Caco-2 (cell line): Measurements from ENCODE around the gene SRGAP1. TPM values are rescaled to one million over a fixed set of nuclear protein-coding genes. Genes with fewer than 3 reads are reported as not detected.
"Not testable (repeated sequence)": the region's sequence is repeated elsewhere in the genome, so short reads cannot be mapped to it uniquely, and the experiment has no call there.

ENCODE experiments used
- BruUV-seq: library from RNA; stranded (reverse); fragments of 400-500 nt; replicated peaks from 2 replicates; lab custom pipeline; 2021; lab: Mats Ljungman, UMichigan
- CTCF ChIA-PET: fragments of 300-600 bp; sonication (Branson Sonifier 250); formaldehyde crosslinking; loops from one replicate; lab custom pipeline; 2022; ENCODE audit warnings: antibody characterized with exemption; lab: Charles Lee
- POLR2A ChIA-PET: fragments of 300-600 bp; sonication (Branson Sonifier 250); formaldehyde crosslinking; loops from one replicate; lab custom pipeline; 2022; ENCODE audit warnings: antibody characterized with exemption; lab: Charles Lee
- DNase-seq, 2 experiments: peaks; one replicate each; pipeline versions ENCODE4 v3.0.0 to v3.0.0-alpha.2; 2020 to 2022
- H3K27me3 ChIP-seq: replicated peaks from 2 replicates; pipeline ENCODE4 v1.6.0; 2011; ENCODE audit warnings: low read length; ENCODE audit not compliant: control insufficient read depth, insufficient read depth
- H3K36me3 ChIP-seq: 2 replicates; pipeline ENCODE4 v1.5.1; 2011; ENCODE audit warnings: low read length; ENCODE audit not compliant: control insufficient read depth, insufficient read depth
- H3K4me1 ChIP-seq: fragments of 250-450 bp; sonication (Bioruptor Pico); 2 replicates; pipeline ENCODE4 v1.5.1; 2020; ENCODE audit warnings: mild to moderate bottlenecking
- H3K4me3 ChIP-seq: 2 replicates; pipeline ENCODE4 v1.5.1; 2011; ENCODE audit warnings: low read depth, mild to moderate bottlenecking, control low read depth, low read length
- H3K9me3 ChIP-seq: fragments of 250-450 bp; sonication (Bioruptor Pico); 2 replicates; pipeline ENCODE4 v1.5.1; 2020; ENCODE audit warnings: mild to moderate bottlenecking, moderate library complexity
- H3K27ac Mint-ChIP-seq: one replicate; pipeline ENCODE4 v1.8.0; 2022; ENCODE audit warnings: mixed read lengths; ENCODE audit not compliant: unreplicated experiment
- H3K27me3 Mint-ChIP-seq: one replicate; pipeline ENCODE4 v1.8.0; 2022; ENCODE audit warnings: mixed read lengths; ENCODE audit not compliant: insufficient read depth, unreplicated experiment
- H3K36me3 Mint-ChIP-seq: one replicate; pipeline ENCODE4 v1.8.0; 2022; ENCODE audit warnings: mild to moderate bottlenecking, mixed read lengths; ENCODE audit not compliant: insufficient read depth, unreplicated experiment
- H3K4me1 Mint-ChIP-seq: one replicate; pipeline ENCODE4 v1.8.0; 2022; ENCODE audit warnings: low read depth, mixed read lengths; ENCODE audit not compliant: unreplicated experiment
- H3K4me3 Mint-ChIP-seq: one replicate; pipeline ENCODE4 v1.8.0; 2022; ENCODE audit warnings: mild to moderate bottlenecking, moderate library complexity, mixed read lengths; ENCODE audit not compliant: unreplicated experiment
- H3K9me3 Mint-ChIP-seq: one replicate; pipeline ENCODE4 v1.8.0; 2022; ENCODE audit warnings: mixed read lengths; ENCODE audit not compliant: unreplicated experiment
- CTCF ChIP-seq, 2 experiments: fragments of 200-600 bp in 1 of 2; IDR thresholded peaks; 1 replicate in 1 of 2; 2 replicates in 1 of 2; pipeline versions ENCODE4 v1.5.1 to v1.8.0; 2011 to 2022; ENCODE audit warnings: antibody characterized with exemption in 1 of 2, control low read depth in 1 of 2, inconsistent platforms in 1 of 2, low read depth in 1 of 2, low read length in 1 of 2, mild to moderate bottlenecking in 1 of 2, moderate library complexity in 1 of 2; ENCODE audit not compliant: insufficient read depth in 1 of 2, severe bottlenecking in 1 of 2, unreplicated experiment in 1 of 2
- intact Hi-C: fragments of 100-400 bp; cut with micrococcal nuclease; formaldehyde crosslinking; loops from one replicate; pipeline ENCODE4 v1.10.0; 2022; ENCODE audit not compliant: unreplicated experiment
- total RNA-seq: library from RNA; stranded (reverse); gene quantifications from 2 replicates; pipeline ENCODE4 v1.2.3, GENCODE V29; 2022

Gene SRGAP1
- total RNA-seq, 1 experiment from 2014 or later, result 22.1 TPM

GRCh38 chr12:64070454-64070853 lies 226.0 kb downstream of the SRGAP1 start:
- POLR2A ChIA-PET, result no interaction called here
- Histone ChIP-seq H3K27me3 (no peaks in the 10 kb centered on the region), H3K36me3 (peaks cover 3% of the 10 kb centered on the region), H3K4me1 (no peaks in the 10 kb centered on the region), H3K9me3 (peaks cover 12% of the 10 kb centered on the region; the same call in 1 of the 2 replicates), H3K4me3 (no peak overlapping the region)
- BruUV-seq, result no TSS peak
- H3K9me3 Mint-ChIP-seq, result peaks cover 13% of the 10 kb centered on the region
- CTCF ChIA-PET, result no interaction called here
- H3K36me3 Mint-ChIP-seq, result peaks cover 27% of the 10 kb centered on the region
- DNase-seq, result no peak
- no peak overlapping the region for H3K27ac Mint-ChIP-seq
- no peaks in the 10 kb centered on the region for H3K27me3 Mint-ChIP-seq
- H3K4me1 Mint-ChIP-seq, result no peaks in the 10 kb centered on the region
- intact Hi-C loops, result no loop called here
- no peak overlapping the region for H3K4me3 Mint-ChIP-seq
- no peak for TF ChIP-seq CTCF (IDR thresholded peaks at IDR 0.05; ENCODE audit: insufficient read depth in 1 of 2, low read depth in 1 of 2, low read length in 1 of 2, severe bottlenecking in 1 of 2, unreplicated experiment in 1 of 2)

GRCh38 chr12:64072916-64073575 lies 228.5 kb downstream of the SRGAP1 start:
- no peak for TF ChIP-seq CTCF (IDR thresholded peaks at IDR 0.05; ENCODE audit: insufficient read depth in 1 of 2, low read depth in 1 of 2, low read length in 1 of 2, severe bottlenecking in 1 of 2, unreplicated experiment in 1 of 2)
- peaks cover 7% of the 10 kb centered on the region for H3K4me1 Mint-ChIP-seq
- H3K4me3 Mint-ChIP-seq, result no peak overlapping the region
- H3K36me3 Mint-ChIP-seq, result peaks cover 25% of the 10 kb centered on the region
- no TSS peak for BruUV-seq
- POLR2A ChIA-PET, result no interaction called here
- H3K27ac Mint-ChIP-seq, result no peak overlapping the region
- H3K27me3 ChIP-seq, result no peaks in the 10 kb centered on the region
- H3K4me3 ChIP-seq, result no peak overlapping the region
- CTCF ChIA-PET, result no interaction called here
- H3K9me3 Mint-ChIP-seq, result peaks cover 13% of the 10 kb centered on the region
- peaks cover 12% of the 10 kb centered on the region; the same call in 1 of the 2 replicates for H3K9me3 ChIP-seq
- DNase-seq, result no peak
- H3K36me3 ChIP-seq, result peaks cover 3% of the 10 kb centered on the region
- H3K4me1 ChIP-seq, result peaks cover 4% of the 10 kb centered on the region; the same call in 1 of the 2 replicates
- no peaks in the 10 kb centered on the region for H3K27me3 Mint-ChIP-seq
- intact Hi-C loops, result no loop called here

- H3K36me3 ChIP-seq, intact Hi-C loops, BruUV-seq, H3K4me3 ChIP-seq, CTCF ChIA-PET, POLR2A ChIA-PET, H3K4me3 Mint-ChIP-seq, DNase-seq, H3K27me3 Mint-ChIP-seq, H3K27me3 ChIP-seq, H3K27ac Mint-ChIP-seq: not testable (repeated sequence)
- Mint-ChIP-seq H3K36me3 (peaks cover 40% of the 10 kb centered on the region), H3K9me3 (peaks cover 13% of the 10 kb centered on the region), H3K4me1 (peaks cover 21% of the 10 kb centered on the region)
- Histone ChIP-seq H3K4me1 (peaks cover 15% of the 10 kb centered on the region), H3K9me3 (peaks cover 12% of the 10 kb centered on the region; the same call in 1 of the 2 replicates)
Measured at GRCh38 chr12:64076565-64076964, 232.1 kb downstream of the SRGAP1 start.
